HG03342 (cell line): ENCODE data around the gene GLUD1.
"Not testable (repeated sequence)": the region's sequence is repeated elsewhere in the genome, so short reads cannot be mapped to it uniquely, and the experiment has no call there.

ENCODE experiments used
- ATAC-seq: cut with Tn5 transposase; IDR thresholded peaks from one replicate; pipeline ENCODE4 v1.9.1; 2021; ENCODE audit warnings: mild to moderate bottlenecking, moderate library complexity; ENCODE audit not compliant: unreplicated experiment

Gene GLUD1

DNA sequence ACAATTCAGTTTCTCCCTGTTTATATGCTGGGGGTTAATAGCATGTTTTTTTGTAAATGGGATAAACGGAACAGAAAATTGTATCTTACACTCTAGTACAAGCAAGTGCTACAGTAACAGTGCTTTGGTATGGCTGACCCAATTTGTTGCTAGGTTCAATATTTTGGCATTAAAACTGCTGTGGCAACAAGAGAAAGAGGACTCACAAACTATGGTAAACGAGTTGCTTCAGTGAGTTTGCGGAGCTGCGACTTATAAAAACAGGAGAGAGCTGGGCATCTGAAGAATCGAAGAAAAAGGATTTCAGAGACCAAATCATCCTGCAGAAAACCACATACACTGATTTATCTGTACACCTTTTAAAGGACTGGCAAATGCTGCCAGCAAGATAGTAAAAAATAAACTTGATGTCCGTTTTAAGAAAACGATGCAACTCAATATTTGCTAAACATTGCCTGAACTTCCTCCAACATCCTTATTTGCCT is 2.2 kb downstream of the GLUD1 start:
- ATAC-seq = no peak

- no peak for ATAC-seq
Measured at GRCh38 chr10:87090779-87091178, 3.9 kb downstream of the GLUD1 start.

- ATAC-seq = no peak
Measured at GRCh38 chr10:87089746-87090145, 4.9 kb downstream of the GLUD1 start.

DNA sequence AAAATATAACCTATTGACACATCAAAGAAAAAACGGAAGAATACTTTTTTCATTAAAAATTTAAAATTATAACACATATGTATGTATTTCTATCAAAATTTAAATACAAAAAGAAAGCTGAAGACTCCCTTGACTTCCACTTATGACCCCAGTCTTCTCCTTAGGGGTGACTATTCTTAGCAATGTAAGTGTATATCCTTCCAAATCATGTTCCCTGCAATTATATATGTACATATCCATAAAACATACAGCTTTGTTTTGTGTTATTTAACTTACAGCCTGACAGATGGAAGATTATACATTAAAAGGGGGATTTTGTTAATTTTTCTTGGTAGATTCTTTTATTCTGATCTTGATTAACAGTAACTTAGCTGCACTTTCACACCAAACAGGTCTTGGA is 9.1 kb downstream of the GLUD1 start:
- ATAC-seq = no peak

DNA sequence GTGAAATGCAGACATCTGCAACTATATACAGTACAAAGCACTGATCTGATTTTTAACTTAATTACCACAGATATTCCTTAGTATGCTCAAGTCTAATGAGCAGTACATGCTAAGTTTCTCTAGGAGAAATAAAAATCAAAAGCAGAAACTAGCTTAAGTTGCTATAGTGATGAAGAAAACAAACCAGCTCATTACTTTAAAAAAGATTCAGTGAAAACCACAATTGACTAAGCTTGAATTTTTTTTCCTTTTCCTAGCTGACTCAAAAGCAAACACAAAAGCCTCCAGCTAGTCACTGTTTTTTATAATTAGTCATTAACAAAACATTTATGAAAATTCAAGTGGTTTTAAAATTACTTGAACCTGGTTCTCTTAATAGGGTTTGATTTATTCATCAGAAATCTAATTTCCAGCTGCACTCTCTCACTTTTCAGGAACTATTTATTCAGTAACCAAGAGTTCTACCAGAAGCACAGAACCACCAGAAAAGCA is 10.3 kb downstream of the GLUD1 start:
- ATAC-seq = peak; percentile 80

GRCh38 chr10:87083576-87084290 is 10.9 kb downstream of the GLUD1 start:
- ATAC-seq = peak; percentile 41

- ATAC-seq = not testable (repeated sequence)
Measured at GRCh38 chr10:87082219-87082618, 12.4 kb downstream of the GLUD1 start.

DNA sequence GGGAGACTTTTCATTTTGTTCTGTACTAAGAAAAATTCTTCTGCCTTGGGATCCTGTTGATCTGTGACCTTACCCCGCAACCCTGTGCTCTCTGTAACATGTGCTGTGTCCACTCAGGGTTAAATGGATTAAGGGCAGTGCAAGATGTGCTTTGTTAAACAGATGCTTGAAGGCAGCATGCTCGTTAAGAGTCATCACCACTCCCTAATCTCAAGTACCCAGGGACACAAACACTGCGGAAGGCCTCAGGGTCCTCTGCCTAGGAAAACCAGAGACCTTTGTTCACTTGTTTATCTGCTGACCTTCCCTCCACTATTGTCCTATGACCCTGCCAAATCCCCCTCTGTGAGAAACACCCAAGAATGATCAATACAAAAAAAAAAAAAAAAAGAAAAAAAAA is 13.1 kb downstream of the GLUD1 start:
- ATAC-seq = not testable (repeated sequence)

GRCh38 chr10:87080621-87081020 is 14.0 kb downstream of the GLUD1 start:
- not testable (repeated sequence) for ATAC-seq

GRCh38 chr10:87079106-87079836 is 15.4 kb downstream of the GLUD1 start:
- no peak for ATAC-seq

DNA sequence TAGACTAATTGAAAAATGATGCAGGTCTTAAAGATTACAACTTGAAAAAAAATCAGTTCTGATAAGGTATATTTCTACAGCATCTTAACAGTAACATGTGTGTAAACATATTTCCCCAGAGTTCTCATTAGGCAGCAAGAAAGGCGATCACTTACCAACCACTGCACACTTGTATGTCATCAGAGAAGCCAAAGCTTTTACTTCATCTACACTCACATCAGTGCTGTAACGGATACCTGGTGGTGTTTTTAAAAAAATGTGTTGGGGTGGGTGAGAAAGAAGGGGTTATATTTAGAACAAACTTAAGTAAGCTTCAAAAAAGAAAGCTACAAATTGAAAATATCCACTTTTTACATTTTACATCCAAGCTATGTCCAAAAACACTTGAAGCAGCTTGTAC is 18.2 kb downstream of the GLUD1 start:
- not testable (repeated sequence) for ATAC-seq

- ATAC-seq = no peak
Measured at GRCh38 chr10:87072449-87072848, 22.2 kb downstream of the GLUD1 start.

GRCh38 chr10:87068281-87068680 is 26.4 kb downstream of the GLUD1 start:
- ATAC-seq = no peak

DNA sequence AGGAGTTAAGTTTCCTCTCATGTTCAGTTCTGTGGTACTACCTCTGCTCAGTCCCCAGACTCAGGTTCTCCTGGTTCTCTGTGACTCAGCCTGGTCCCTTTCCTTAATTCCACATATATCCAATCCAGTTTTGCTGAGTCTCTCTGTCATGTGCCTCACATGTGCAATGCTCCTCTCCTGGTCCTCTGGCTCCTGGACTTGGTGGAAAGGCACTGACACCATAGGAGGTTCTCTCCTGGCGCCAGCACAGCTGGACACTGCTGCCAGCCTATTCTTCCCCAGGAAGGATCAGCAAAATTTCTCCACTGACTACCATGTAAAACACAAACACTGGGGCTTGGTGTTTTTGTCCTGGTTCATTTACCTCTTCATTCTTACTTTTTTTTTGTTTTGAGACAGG is 27.8 kb downstream of the GLUD1 start:
- no peak for ATAC-seq

DNA sequence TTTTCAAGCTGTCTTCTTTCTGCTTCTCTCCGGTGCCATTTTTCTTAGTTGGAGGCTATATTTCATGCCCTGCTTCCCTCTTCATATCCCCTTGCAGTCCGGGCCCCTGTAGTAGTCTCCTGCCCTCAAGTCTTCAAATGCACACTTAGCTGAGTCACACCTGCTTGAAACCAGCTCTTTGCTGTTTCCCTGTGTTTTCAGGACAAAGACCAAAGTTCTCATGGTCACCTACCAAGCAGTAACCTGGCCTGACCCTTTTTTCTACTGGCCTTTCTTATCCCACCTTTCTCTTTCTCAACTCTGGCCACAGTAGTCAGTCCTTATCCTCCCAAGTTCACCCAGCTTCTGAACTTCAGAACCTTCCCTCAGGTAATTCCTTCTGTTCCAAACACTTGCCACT is 28.5 kb downstream of the GLUD1 start:
- no peak for ATAC-seq

DNA sequence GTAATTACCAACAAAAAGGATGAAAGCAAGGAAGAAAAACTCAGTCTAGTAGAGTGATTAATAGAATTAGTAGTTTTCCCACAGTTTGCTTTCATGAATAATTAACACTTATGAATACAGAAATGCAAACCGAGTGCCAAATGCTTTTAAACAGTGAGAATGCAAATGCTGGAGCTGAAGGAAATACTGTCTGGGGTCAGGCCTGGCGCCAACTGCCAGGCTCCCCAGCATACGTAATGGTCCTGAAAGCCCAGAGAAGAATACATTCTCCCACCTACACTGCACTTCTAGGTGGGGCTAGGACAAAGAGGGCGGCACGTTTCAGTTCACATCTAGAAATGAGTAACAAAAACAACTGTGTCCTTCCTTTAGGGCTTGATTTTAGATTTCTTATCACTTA is 30.0 kb downstream of the GLUD1 start:
- no peak for ATAC-seq

DNA sequence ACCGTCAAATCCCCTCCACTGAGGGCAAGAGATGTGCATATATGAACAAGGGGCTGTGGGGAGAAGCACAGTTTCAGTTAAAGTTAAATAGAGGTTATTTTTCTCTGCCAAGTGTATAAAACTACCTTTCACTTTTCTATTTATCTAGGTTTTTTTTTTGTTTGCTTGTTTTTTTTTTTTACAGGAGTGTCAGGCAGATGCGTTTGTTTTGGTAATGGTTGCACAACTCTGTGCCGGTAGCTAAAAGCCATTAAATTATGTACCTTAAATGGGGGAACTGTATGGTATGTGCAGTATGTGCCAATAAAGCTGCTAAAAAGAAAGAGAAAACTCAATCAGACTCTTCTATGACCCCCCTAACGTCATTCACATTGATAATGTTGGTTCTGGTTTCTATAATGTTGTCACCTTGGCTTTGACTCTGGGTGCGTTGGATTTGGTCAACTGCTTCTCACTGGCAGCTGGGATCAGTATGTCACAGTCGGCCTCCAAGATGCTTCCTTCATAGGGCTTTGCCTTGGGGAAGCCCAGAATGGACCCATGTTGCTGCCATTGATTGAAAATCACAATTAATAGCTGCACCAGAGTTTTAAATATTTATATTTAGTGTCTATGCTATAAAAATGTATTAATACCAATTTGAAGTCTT is 34.2 kb downstream of the GLUD1 start:
- ATAC-seq = no peak

DNA sequence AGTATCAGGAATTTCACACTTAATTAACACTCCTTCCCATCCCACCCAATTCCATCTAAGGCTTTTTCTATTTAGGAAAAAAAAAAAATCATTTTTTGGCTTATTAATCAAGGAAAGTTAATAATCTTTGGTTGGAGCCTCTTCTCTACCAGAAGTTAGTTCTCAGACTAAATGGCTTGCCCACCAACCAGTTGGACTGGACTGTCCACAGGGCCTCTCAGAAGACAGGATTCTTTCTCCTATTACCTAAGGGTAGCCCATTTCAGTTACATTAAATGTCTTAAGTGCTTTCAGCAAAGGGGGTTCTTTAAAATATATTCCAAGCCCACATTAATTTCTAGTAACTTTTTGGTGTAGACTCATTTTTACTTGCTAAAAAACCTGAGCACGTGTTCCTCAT is 35.2 kb downstream of the GLUD1 start:
- no peak for ATAC-seq

- no peak for ATAC-seq
Measured at GRCh38 chr10:87058171-87058570, 36.5 kb downstream of the GLUD1 start.

- no peak for ATAC-seq
Measured at GRCh38 chr10:87054373-87055295, 40.0 kb downstream of the GLUD1 start.
